ENCODE results near the gene UBE2J1.

The UBE2J1 gene

DNA sequence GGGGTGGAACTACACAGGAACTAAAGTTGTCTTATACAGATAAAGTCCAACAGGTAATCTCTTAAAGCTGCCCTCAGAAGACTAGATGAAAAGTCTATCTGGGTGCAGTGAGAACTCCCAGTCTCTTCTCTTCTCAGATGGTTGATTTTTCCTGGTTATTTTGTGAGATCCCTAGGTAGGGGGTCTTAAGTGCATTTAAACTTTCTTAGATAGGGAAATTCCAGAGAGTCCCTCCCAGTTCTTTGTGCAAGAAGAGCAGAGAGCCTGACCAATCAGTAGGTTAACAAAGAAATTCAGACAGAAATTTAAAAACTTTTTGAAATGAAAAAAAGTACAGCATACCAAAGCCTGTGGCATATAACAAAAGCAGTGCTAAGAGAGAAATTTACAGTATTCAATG lies 35.5 kb downstream of the UBE2J1 start:
- Histone ChIP-seq H3K27me3 (ENCODE audit: low read length) (no peaks in the 10 kb centered on the region), H3K4me3 (ENCODE audit: insufficient read depth, low read length, poor library complexity, severe bottlenecking) (no peak overlapping the region), H3K4me2 (ENCODE audit: low read depth, low read length, poor library complexity, severe bottlenecking) (no peak overlapping the region), H2AFZ (ENCODE audit: low read depth, low read length, severe bottlenecking) (no peak overlapping the region), H3K27ac (ENCODE audit: low read depth, low read length) (no peak overlapping the region), H3K9ac (ENCODE audit: low read length) (no peak overlapping the region), H3K79me2 (ENCODE audit: insufficient read depth, low read length) (peaks cover 4% of the 10 kb centered on the region; the same call in 1 of the 2 replicates), H3K9me2 (replicated peaks; ENCODE audit: insufficient read depth, low read length) (no peaks in the 10 kb centered on the region), H3K9me3 (ENCODE audit: insufficient read depth, low read length) (no peaks in the 10 kb centered on the region), H3K36me3 (ENCODE audit: low read length) (peaks cover 13% of the 10 kb centered on the region; the same call in 1 of the 2 replicates), H4K20me1 (ENCODE audit: low read depth, low read length) (no peaks in the 10 kb centered on the region), H3F3A (ENCODE audit: insufficient read depth) (peaks cover 27% of the 10 kb centered on the region)
- no peak for TF ChIP-seq CTCF (IDR thresholded peaks at IDR 0.05; ENCODE audit: insufficient read depth, low read length, poor library complexity, severe bottlenecking)
- TF ChIP-seq EZH2phosphoT487 (conservative IDR thresholded peaks at IDR 0.05; ENCODE audit: low read length) = no peak

- Histone ChIP-seq H4K20me1 (ENCODE audit: low read depth, low read length) (no peaks in the 10 kb centered on the region), H3F3A (ENCODE audit: insufficient read depth) (peaks cover 20% of the 10 kb centered on the region), H3K9me3 (ENCODE audit: insufficient read depth, low read length) (no peaks in the 10 kb centered on the region), H2AFZ (ENCODE audit: low read depth, low read length, severe bottlenecking) (no peak within 1 kb of the TSS), H3K4me2 (ENCODE audit: low read depth, low read length, poor library complexity, severe bottlenecking) (no peak within 1 kb of the TSS), H3K79me2 (ENCODE audit: insufficient read depth, low read length) (no peaks in the 10 kb centered on the region), H3K27ac (ENCODE audit: low read depth, low read length) (no peak within 1 kb of the TSS), H3K36me3 (ENCODE audit: low read length) (peaks cover 6% of the 10 kb centered on the region; the same call in 1 of the 2 replicates), H3K9ac (ENCODE audit: low read length) (no peak within 1 kb of the TSS), H3K27me3 (ENCODE audit: low read length) (no peaks in the 10 kb centered on the region), H3K4me3 (ENCODE audit: insufficient read depth, low read length, poor library complexity, severe bottlenecking) (no peak within 1 kb of the TSS), H3K9me2 (replicated peaks; ENCODE audit: insufficient read depth, low read length) (no peaks in the 10 kb centered on the region)
- TF ChIP-seq EZH2phosphoT487 (conservative IDR thresholded peaks at IDR 0.05; ENCODE audit: low read length) (no peak), CTCF (IDR thresholded peaks at IDR 0.05; ENCODE audit: insufficient read depth, low read length, poor library complexity, severe bottlenecking) (no peak)
These were observed 37.2 kb downstream of the UBE2J1 start, which contains the start of gene GABRR2 for GRCh38 chr6:89315249-89315885. Gene GABRR2 (minus strand): TSS chr6:89315299. CDS start chr6:89315165, 134 bp downstream.

DNA sequence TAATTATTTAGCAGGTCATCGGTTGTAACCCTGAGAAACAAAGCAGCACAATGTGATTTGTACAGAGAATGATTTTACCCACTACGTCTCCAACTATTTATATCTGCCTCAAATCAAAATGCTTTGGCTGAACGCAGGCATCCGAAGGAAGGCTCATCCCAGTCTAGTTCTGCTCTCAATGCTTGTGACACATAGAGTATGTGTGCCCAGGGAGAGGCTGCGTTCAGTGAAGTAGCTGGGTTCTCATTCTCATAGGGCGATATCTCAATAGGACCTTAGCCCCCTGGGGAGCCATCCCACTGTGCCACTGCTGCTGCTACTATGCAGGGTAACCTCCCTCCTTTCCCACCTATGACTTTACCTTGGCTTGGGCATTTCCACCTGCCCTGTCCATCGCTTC lies 37.8 kb downstream of the UBE2J1 start:
- Histone ChIP-seq H3K36me3 (ENCODE audit: low read length) (peaks cover 6% of the 10 kb centered on the region; the same call in 1 of the 2 replicates), H3K27me3 (ENCODE audit: low read length) (no peaks in the 10 kb centered on the region), H3K4me2 (ENCODE audit: low read depth, low read length, poor library complexity, severe bottlenecking) (no peak overlapping the region), H3K79me2 (ENCODE audit: insufficient read depth, low read length) (no peaks in the 10 kb centered on the region), H3K9me3 (ENCODE audit: insufficient read depth, low read length) (no peaks in the 10 kb centered on the region), H3K9me2 (replicated peaks; ENCODE audit: insufficient read depth, low read length) (no peaks in the 10 kb centered on the region), H4K20me1 (ENCODE audit: low read depth, low read length) (no peaks in the 10 kb centered on the region), H3F3A (ENCODE audit: insufficient read depth) (peaks cover 18% of the 10 kb centered on the region), H2AFZ (ENCODE audit: low read depth, low read length, severe bottlenecking) (no peak overlapping the region), H3K9ac (ENCODE audit: low read length) (no peak overlapping the region), H3K4me3 (ENCODE audit: insufficient read depth, low read length, poor library complexity, severe bottlenecking) (no peak overlapping the region), H3K27ac (ENCODE audit: low read depth, low read length) (no peak overlapping the region)
- TF ChIP-seq CTCF (IDR thresholded peaks at IDR 0.05; ENCODE audit: insufficient read depth, low read length, poor library complexity, severe bottlenecking) = no peak
- TF ChIP-seq EZH2phosphoT487 (conservative IDR thresholded peaks at IDR 0.05; ENCODE audit: low read length) = no peak

Measured in SU-DHL-6 (cell line).